Stimulated activated CD4-positive, alpha-beta T cell treated with anti-CD3 and anti-CD28 coated beads, Interleukin-4, amount 100 ng/mL, for 1 hour (primary cell): Measurements from ENCODE around the gene CLCNKA.
A peak's percentile ranks its signal among the peaks of the same experiment; 100 is the strongest.

ENCODE experiments used
- DNase-seq: peaks from one replicate; pipeline ENCODE4 v3.0.0-alpha.2; 2020

Gene CLCNKA

DNA sequence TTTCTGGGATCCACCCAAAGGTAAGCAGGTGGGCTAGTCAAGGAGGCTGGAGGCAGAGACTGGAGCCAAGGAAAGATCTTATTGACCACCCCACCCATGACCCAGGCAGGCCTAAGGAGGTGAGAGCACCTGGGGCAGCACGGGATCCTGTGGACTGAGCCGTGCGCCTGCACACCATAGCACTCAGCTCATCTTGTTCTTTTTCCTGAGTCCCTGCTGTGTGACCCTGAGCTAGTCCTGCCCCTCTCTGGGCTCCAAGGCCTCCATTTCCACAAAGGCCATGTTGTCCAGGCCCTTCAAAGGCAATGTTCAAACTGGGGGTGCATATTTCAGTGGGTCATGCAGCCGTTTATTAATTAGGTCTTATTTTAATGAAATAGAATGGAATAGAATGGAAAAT is 44.4 kb downstream of the CLCNKA start:
- no peak for DNase-seq

DNA sequence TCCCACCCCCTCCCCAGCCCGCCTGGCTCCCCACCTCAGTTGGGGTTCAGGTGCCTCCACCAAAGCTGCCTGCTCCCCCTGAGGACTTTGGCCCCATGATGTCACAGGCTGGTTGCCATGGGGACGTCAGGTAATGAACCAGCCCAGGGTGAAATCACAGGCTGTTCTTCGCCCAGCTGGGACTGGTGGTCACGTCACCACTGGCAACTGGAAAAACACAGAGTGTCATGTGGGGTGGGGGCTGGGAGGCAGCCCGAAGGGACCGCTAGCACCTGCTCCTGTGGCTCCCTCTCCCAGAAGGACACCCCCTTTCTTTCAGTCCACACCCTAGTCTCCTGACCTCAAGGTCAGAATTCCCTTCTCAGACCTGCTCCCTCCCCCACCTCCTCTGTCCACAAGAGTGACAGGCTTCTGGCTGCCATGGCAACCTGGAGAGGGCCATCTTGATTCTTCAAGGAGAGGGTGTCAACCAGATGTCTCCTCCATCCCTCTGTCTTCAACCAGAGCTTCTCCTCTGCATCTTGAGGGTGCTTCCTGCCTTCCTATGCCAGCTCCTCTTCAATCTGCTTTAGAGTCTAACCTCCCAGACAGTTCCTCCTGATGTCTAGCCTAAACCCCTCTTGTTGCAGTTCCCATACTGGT is 45.4 kb downstream of the CLCNKA start:
- no peak for DNase-seq

DNA sequence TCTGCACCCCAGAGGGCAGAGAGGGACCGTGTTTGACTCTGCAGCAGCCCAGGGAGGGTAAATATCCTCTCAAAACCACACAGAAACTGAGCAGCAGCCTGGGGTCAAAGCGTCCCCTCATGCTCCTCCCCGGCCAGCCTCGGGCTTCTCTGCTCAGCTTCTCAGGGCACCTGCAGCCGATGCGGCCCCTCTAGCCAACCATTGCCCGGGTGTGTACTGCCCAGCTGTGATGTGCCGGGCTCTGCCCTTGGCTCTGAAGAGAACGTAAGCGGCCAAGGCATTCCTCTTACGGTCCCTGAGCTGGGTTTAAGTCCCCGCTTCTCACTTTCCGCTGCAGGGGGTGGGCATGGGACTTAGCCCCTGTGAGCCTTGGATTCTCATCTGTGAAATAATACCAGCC is 46.1 kb downstream of the CLCNKA start:
- no peak for DNase-seq

GRCh38 chr1:16068356-16069270 is 46.8 kb downstream of the CLCNKA start:
- no peak for DNase-seq

GRCh38 chr1:16070640-16071355 is 49.0 kb downstream of the CLCNKA start:
- DNase-seq, result no peak

DNA sequence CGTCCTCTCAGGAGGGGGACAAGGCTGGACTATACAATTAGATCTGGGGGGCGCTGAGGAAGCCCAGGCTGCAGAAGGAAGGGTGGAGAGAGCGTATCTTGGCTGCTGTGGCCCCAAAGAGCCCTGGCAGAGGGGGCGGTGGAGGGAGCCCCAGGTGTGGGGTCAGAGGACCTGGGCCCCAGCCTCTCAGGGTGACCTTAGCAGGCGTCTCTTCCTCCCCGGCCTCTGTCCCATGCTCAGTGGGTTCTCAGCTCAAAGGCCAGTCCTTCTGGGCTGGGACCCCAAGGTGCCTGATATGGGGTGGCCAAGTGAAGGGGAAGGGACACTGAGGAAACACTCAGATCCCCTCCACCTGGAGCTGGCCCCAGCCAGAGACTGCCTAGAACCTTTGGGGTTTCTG is 49.8 kb downstream of the CLCNKA start:
- DNase-seq, result no peak

GRCh38 chr1:16072095-16072494 is 50.3 kb downstream of the CLCNKA start:
- no peak for DNase-seq

DNA sequence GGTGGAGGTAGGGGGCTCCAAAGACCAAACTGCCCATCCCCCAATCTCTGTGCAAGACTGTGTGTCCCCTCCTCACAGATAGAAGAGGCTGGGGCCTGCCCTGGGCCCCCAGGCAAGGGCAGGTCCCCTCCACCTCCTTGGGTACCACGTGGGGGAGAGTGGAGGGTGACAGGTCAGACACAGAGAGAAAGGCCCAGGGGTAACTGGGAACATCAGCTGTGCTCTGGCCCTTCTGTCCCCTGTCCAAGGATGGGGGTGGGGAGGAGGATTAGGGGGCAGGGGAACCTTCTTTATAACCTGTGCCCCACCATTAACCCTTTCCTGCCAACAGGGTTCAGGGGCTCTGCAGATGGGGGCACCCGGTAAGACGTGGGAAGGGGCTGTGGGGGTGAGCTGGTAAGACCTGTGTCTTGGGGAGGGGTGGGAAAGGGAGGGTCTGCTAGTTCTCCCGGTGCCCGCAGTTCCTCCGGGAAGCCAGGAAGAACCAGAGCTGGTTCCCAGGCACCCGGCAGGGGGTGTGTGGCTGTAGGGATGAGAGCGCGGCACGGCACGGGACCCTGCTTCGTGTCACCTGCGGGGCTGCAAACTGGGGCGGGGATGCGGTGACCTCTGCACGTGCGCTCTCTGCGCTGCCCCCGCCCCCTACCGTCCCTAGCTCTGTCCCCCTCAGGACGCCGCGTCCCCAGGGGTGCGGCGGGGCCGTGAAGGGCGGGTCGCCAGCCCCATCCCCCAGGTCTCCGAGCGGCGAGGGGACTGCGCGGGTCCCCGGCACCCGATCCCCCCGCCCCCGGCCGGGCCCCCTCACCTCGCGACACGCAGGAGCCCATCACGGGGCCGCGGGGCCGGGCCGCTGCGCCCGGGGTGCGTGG is 51.0 kb downstream of the CLCNKA start:
- DNase-seq, result no peak

- DNase-seq, result peak; percentile 51
Observed at GRCh38 chr1:16073490-16074119, 51.8 kb downstream of the CLCNKA start, which contains the start of gene FAM131C. TSS of gene FAM131C (minus strand) at chr1:16073651. CDS start at chr1:16073442, 209 bp downstream.

DNA sequence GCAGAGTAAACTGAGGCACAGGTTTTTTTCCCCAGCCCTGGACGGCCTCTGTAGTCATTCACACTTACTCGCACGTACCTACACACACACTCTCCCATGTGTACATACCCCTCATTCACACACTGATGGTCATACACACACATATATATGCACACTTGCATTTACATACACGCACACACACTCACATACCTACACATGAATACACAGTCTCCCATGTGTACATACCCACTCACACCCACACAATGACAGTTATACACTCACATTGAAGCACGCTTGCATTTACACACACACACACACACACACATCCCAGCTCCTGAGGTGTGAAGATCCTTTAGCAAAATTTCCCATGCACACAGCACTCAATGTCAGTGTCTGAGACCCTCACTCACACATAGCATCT is 52.4 kb downstream of the CLCNKA start:
- DNase-seq, result no peak

- DNase-seq, result no peak
Observed at GRCh38 chr1:16075337-16076030, 53.6 kb downstream of the CLCNKA start.

DNA sequence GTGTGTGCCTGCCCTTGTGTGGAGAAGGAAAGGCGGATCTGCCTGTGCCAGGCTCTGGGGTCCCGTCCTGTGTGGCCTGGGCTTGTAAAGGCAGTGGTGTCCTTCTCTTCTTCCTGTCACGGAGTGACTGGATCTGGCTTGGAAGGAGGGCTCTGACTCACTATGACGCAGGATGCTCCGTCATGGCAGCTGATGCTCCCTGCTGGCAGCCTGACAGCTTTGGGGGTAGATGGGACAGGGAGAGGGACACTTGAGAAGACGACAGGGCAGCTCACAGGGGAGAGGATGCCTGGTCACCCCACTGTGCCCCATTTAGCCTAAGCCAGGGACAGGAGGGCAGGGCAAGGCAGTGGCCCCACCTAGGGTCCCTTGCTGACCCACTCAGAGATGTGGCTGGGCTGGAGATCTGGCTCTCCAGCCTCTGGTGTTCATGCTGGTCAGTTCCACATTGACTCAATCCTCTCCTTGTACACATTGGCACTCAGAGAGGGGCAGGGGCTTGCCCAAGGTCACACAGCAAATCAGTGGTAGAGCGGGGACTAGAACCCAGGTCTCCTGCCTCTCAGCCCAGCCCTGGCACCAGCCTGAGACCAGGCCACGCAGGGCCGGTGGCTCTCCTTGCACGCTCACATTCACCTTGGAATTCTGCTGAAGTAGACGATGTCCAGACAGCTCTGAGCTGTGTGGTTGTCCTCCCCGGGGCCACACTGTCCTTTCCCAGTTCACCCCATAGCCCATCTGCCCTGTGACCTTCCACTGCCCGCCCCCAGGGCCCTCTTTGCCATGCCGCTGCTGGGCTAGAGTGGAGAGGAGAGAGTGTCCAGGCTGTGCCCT is 54.4 kb downstream of the CLCNKA start:
- DNase-seq, result no peak

- DNase-seq, result no peak
Observed at GRCh38 chr1:16076865-16077238, 55.0 kb downstream of the CLCNKA start.

DNA sequence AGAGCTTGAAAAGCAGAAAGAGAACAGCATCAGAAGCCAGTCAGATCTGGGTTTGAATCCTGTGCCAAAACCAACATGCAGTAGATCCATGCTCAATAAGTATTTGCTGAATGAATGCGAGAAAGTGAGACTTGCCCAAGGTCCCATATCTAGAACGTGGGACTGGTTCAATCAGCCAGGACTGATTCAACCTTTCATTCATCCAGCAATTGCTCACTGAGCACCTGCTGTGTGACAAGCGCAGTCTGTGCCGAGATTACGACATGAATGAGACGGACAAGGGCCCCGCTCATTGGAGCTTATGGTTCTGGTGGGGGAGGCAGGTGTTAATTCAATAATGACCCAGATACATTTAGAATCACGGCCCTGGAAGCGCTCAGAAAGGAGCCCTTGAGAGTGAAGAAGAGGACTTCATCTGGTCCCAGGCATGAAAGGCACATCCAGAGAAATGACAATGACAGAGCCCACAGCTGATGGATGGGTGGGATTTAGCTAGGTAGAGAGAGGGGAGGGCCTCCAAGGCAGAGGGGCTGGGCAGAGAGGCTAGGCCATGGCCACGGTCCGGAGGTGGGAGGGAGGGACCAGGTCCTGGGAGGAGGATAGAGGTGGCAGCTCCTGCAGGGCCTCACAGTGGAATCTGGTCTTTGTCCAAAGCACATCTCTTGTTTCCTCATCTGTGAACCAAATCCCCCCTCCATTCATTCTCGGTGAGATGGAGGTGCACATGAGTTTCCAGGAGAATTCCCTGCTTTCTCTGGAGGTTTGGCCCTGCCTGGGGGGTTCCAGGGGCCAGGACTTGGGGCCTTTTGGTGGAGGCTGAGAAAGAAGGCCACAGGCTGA is 55.8 kb downstream of the CLCNKA start:
- DNase-seq, result no peak

- DNase-seq, result peak; percentile 74
Observed at GRCh38 chr1:16078925-16079656, 57.3 kb downstream of the CLCNKA start.

DNA sequence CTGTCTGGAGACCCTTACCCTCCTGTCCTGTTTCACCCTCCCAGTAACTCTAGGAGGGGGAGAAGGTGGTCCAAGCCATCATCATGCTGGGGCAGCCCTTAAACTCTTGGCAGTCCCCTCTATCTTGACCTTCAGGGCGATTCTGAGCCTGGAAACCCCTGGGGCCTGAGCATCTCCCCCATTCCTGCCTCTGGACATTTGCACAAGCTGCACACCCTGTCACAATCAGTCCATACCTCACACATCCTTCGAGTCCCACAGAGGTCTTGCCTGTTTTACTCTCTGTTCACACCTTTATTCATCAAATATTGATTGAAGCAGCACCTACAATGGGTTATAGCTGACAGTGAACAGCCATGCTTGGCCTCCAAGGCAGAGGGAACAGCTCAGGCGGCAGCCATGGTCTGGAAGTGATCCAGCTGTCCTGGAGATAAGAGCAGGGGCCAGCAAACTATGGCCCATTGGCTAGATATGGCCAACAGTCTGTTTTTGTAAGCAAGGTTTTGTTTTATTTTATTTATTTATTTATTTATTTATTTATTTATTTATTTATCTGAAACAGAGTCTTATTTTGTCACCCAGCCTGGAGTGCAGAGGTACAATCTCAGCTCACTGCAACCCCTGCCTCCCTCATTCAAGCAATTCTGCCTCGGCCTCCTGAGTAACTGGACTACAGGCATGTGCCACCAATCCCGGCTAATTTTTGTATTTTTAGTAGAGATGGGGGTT is 58.8 kb downstream of the CLCNKA start:
- no peak for DNase-seq

DNA sequence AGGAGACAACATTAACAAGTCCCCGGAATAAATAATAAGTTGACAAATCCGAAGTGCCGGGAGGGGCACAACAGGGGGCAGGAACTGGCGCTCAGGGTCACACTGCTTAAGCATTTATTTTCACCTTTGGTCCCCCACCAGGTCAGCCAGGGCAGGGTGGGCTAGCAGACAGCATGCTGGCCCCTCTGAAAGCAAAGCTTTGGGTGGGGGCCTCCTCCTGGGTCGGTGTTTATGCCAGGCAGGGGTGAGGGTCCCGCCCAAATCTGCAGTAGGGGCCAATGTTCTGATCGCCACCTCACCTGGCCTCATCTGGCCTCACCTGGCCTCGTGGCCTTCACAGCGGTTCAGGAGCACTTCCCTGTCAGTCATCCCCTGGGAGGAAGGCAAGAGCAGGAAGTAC is 59.8 kb downstream of the CLCNKA start:
- no peak for DNase-seq
